Measurements from ENCODE around the gene TIGAR. TPM values are rescaled to one million over a fixed set of nuclear protein-coding genes. Genes with fewer than 3 reads are reported as not detected.

TIGAR gene
- total RNA-seq, 1 donor, result 20.7 TPM

DNA sequence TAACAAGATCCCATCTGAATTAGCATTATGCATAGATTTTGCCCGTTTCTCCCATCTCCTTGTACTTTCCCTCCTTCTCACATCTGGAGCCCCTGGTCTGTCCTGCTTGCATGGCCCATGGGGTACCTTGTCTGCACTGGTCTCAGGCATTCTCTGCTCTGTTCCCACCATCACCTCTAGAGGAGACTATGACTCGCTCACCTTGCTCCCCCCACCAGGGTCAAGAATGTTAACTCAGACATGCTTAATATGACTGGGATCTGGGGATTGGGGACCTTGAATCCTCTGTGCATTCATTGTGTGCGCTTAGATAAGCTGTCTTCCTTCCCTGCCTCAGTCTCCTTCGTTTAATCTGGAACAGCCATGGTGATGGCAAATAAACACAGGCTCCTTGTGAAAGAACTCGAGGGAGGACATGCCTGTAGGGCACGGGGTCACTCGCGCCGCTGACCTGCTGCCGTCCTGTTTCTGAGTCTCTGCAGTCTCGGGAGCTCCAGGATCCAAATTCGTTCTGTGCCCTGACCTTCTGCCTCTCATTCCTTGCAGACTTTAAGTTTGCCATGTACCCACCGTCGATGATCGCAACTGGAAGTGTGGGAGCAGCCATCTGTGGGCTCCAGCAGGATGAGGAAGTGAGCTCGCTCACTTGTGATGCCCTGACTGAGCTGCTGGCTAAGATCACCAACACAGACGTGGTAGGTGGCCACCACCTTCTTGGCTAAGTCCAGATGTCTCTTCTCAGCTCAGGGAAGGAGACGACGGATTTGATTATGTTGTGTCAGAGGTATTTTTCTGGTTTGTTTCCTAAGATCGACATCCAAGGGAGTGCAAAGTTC lies 32.5 kb upstream of the TIGAR start:
- no peak overlapping the region for H3K4me3 ChIP-seq (ENCODE audit: low read depth, low read length)
- TF ChIP-seq, protein P1, sequence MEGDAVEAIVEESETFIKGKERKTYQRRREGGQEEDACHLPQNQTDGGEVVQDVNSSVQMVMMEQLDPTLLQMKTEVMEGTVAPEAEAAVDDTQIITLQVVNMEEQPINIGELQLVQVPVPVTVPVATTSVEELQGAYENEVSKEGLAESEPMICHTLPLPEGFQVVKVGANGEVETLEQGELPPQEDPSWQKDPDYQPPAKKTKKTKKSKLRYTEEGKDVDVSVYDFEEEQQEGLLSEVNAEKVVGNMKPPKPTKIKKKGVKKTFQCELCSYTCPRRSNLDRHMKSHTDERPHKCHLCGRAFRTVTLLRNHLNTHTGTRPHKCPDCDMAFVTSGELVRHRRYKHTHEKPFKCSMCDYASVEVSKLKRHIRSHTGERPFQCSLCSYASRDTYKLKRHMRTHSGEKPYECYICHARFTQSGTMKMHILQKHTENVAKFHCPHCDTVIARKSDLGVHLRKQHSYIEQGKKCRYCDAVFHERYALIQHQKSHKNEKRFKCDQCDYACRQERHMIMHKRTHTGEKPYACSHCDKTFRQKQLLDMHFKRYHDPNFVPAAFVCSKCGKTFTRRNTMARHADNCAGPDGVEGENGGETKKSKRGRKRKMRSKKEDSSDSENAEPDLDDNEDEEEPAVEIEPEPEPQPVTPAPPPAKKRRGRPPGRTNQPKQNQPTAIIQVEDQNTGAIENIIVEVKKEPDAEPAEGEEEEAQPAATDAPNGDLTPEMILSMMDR (IDR thresholded peaks at IDR 0.05; ENCODE audit: insufficient read depth, low read depth, low read length), result no peak
- DNase-seq (ENCODE audit: low read depth), result no peak

DNA sequence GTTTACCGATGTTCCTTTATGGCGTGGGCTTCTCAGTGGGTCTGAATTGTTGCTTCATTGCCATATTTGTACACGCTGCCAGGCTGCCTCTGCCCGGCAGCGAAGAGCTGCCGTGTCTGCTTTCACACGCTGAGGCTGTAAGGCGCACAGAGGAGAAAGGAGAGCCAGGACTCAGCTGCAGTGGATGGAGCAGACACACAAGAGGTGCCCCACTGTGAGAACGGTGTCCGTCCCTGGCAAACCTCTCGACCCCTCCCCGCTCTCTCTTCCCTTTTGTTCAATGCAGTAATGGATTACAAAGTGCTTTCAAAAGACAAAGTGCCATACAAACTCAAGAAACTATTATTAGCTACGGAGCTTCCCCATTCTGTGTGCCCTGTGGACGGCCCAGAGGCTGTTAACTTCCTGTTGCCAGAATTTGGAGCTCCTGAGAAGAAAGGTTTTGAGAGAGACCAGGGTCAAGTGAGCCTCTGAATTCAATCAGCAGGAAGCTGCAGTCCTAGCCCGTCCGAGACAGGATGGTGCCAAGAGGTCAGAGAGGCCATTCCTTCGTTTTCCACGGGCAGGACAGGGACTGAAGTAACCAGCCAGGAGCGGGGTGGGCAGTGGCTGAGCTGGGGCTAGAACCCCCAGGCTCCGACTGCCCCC lies 31.7 kb upstream of the TIGAR start:
- TF ChIP-seq, protein P1 (IDR thresholded peaks at IDR 0.05; ENCODE audit: insufficient read depth, low read depth, low read length), result no peak
- H3K4me3 ChIP-seq (ENCODE audit: low read depth, low read length), result no peak overlapping the region
- DNase-seq (ENCODE audit: low read depth), result no peak

DNA sequence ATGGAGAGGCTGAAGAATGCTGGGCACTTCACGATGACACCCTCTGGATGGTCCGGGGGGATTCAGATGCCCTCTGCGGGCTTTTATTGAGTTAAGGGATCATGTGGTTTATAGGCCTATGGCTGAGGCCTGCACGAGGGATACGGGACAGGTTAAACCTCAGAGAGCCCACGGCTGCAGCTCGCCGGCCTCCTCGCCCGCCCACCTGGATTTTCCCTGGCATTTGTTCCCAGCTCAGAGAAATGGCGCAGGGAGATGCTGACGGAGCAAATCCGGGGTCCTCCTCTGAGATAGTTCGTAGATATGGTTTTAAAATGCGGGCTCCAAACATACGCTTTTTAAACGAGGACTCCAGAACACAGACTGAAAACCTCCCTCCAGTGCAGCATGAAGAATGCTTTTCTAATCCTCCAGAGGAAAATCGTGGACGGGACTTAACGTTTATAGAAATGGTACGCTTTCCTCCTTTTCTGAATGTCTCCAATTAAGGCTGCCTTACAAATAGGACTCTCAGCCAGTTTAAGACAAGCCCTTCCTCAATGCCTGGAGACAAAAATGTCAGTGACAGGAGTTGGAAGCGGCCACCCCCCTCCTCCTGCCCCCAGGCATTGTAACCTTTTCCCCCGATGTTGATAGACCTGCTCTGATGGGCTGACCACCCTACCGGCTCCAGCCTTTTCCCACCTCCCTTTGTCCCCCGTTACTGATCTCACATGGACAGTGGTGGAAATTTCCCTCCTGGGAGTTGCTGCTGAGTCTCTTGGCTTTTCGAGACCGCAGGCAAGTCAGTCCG lies 30.8 kb upstream of the TIGAR start:
- no peak overlapping the region for H3K4me3 ChIP-seq (ENCODE audit: low read depth, low read length)

DNA sequence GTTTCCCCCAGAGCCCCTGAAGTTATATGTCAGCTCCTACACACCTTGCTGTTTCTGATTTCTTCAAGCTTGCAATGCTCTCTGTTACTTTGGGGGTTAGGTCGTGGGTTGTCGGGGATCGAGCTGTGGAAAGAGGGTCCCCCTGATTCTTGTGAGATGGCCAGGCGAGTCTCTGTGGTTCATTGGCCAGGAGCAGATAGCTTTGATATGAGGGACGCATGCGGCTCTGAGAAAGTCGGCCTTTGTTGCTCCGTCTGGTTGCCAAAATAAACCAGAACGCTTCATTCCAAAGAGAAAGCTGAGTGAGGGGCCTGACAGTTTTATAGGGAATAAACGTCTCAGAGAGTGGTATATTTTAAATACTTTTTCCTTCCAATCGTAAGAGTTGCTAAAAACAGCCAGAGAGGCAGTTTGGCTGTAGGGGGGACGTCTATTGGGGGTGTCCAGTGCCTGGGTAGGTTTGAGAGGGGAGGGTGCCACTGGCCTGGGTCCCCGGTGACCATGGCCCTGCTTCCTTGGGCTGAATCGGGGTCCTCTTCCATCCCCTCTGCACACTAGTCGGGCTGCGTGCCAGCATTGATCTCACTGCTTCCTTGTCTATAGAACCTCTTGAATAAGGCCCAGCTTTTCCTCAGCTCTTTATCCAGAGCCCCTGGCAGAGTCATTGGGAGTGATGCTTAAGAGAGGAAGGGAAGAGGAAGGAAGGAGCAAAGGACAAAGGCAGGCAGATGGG lies 28.5 kb upstream of the TIGAR start:
- DNase-seq (ENCODE audit: low read depth), result no peak
- TF ChIP-seq, protein P1 (IDR thresholded peaks at IDR 0.05; ENCODE audit: insufficient read depth, low read depth, low read length), result no peak
- no peak overlapping the region for H3K4me3 ChIP-seq (ENCODE audit: low read depth, low read length)

More for the DNA sequence above, 30.8 kb upstream of the TIGAR start:
- no peak for DNase-seq (ENCODE audit: low read depth)
- TF ChIP-seq, protein P1 (IDR thresholded peaks at IDR 0.05; ENCODE audit: insufficient read depth, low read depth, low read length), result no peak

DNA sequence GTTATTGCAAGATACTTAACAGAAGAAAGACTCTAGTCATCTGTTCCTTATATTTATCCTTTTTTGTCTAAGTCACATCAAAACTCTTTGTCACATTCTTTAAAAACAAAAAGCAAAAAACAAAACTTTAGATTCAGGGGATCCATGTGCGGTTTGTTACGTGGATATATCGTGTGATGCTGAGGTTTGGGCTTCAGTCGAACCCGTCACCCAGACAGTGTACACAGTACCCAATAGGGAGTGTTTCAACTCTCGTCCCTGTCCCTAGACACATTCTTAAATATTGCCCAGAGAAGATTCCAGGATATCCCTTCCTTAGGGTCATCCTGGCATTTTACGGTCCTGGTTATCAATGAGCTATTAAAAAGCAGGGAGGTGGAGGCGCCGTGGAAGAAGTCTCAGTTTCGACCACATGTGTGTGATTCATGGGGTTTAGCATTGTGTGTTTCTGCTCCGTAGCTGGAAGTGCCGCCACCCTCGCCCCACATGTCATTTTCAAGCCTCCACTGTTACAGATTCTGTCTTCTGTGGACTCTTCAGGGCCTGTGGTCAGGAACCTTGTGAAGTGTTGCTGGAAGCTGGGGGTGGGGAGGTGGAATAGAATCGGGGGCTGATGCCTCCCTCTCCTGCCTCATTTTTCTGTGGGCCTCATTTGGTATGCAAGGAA lies 27.6 kb upstream of the TIGAR start:
- DNase-seq (ENCODE audit: low read depth), result no peak
- TF ChIP-seq, protein P1 (IDR thresholded peaks at IDR 0.05; ENCODE audit: insufficient read depth, low read depth, low read length), result no peak
- H3K4me3 ChIP-seq (ENCODE audit: low read depth, low read length), result no peak overlapping the region
